Central memory CD8-positive, alpha-beta T cell (primary cell): ENCODE measurements around the gene NISCH.

Experiments
- ATAC-seq: fragments of 150-1000 bp; cut with Tn5 transposase; replicated peaks from 2 replicates; pipeline ENCODE4 v1.10.0; 2022; ENCODE audit warnings: mild to moderate bottlenecking, moderate FRiP score, moderate number of reproducible peaks; ENCODE audit not compliant: poor library complexity, severe bottlenecking; ENCODE audit errors: extremely low read depth
- DNase-seq, 2 donors: peaks; one replicate each; pipeline ENCODE4 v3.0.0; 2021; ENCODE audit warnings: low spot score in 2 of 2
- H3K27ac Mint-ChIP-seq: one replicate; pipeline ENCODE4 v1.8.0; 2022; ENCODE audit warnings: low read depth, mild to moderate bottlenecking, moderate library complexity, mixed read lengths
- H3K27me3 Mint-ChIP-seq: one replicate; pipeline ENCODE4 v1.8.0; 2022; ENCODE audit warnings: mixed read lengths
- H3K36me3 Mint-ChIP-seq: one replicate; pipeline ENCODE4 v1.8.0; 2022; ENCODE audit warnings: mild to moderate bottlenecking, moderate library complexity, mixed read lengths; ENCODE audit not compliant: insufficient read depth
- H3K4me1 Mint-ChIP-seq: one replicate; pipeline ENCODE4 v1.8.0; 2022; ENCODE audit warnings: mixed read lengths
- H3K4me3 Mint-ChIP-seq: one replicate; pipeline ENCODE4 v1.8.0; 2022; ENCODE audit warnings: mild to moderate bottlenecking, moderate library complexity, mixed read lengths
- H3K9me3 Mint-ChIP-seq: one replicate; pipeline ENCODE4 v1.8.0; 2022; ENCODE audit warnings: mixed read lengths

NISCH gene

DNA sequence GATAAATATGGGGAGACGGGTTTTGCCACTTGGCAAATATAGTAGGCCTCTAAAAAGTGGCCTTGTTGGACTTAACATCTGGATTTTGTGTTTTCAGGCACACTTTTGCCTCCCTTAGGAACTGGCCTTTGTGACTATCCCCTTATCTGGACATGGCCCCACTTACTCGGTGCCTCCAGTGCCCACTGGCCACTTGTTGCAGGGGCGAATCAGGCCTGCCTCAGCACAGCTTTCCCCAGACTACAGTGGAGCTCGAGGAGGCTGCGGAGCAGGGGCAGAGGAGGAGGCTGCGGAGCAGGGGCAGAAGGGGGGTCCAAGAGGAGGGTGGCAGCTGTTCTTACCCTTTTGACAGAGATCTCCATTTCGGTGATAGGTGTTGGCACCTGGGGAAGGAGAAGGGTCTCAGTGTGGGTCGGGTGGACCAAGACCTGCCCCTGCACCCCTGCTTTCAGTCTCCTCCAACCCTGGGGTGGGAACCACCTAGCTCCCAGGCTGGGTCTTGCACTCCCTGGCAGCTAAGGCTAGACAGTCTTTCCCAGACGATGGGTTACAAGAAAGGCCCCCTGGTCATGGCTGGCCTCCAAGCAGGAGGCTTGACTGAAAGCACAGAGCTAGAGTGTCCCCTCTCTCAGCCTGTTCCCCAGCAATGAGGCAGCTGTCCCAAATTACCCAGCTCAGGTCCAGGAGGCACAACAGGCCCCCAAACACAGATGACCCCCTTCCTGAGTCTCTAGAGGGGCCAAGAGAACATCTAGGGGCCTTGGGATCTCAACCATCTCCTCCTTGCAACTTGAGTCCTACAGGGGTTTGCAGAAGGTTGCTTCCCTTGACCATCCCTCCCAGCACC, 16.6 kb upstream of the NISCH start:
- no peak for ATAC-seq
- Mint-ChIP-seq H3K36me3 (no peaks in the 10 kb centered on the region), H3K27ac (no peak overlapping the region), H3K27me3 (no peaks in the 10 kb centered on the region), H3K4me3 (no peak overlapping the region), H3K9me3 (no peaks in the 10 kb centered on the region), H3K4me1 (no peaks in the 10 kb centered on the region)
- DNase-seq: no peak

DNA sequence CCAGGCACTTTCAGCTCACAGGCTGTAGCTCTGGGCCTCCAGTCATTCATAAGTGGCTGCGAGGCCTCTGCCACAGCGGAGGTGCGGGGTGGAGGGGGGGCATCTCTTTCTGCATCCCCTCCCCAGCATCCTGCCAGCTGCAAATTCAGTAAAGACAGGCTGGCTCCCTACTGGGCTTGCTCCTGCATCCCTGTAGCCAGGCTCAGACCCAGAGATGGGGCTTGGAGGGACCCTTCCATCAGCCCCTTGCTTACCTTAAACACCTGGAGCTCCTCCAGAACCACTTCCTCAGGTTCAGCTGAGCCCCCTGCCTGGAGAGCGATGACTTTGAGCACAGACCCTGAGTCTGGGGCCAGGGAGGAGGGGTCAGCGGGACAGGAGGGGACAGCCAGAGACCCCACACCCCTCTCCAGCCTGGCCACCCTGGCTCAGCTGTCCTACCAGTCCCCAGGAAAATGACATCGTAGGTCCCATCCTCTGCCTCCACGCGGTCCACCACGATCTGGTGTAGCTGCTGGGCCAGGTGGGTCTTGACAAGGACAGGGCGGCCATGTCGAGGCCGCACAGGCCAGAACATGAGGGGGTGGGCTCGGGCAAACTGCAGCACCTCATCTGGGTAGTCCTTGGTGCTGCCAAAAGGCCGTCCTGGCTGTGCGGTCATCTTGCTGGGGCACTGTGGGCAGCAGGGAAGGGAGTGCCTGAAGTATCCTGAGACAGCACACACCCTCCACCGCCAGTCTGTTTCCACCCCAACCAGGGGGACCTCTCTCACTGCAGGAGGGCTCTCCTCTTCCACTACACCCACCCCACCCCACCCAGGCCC, 15.8 kb upstream of the NISCH start:
- Mint-ChIP-seq H3K4me1 (no peaks in the 10 kb centered on the region), H3K36me3 (peaks cover 1% of the 10 kb centered on the region), H3K9me3 (no peaks in the 10 kb centered on the region)

DNA sequence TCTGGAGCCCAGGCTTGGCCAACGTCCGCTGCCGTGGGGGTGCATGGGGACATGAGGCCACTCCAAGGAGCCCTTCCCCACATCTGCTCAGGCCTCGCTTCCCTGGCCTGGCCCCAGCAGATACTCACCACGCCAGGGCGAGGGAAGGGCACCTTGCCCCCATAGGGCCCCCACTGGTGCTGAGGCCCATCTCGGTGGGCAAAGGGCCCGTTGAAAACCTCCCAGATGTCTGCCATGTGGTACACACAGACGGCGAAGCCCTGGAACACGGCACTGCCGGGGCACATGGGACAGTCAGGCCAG, 15.2 kb upstream of the NISCH start:
- no peaks in the 10 kb centered on the region for H3K9me3 Mint-ChIP-seq
- H3K4me3 Mint-ChIP-seq: no peak overlapping the region
- no peaks in the 10 kb centered on the region for H3K27me3 Mint-ChIP-seq
- ATAC-seq: no peak
- peaks cover 3% of the 10 kb centered on the region for H3K36me3 Mint-ChIP-seq
- H3K27ac Mint-ChIP-seq: no peak overlapping the region
- H3K4me1 Mint-ChIP-seq: no peaks in the 10 kb centered on the region
- no peak for DNase-seq

More for the DNA sequence above, 15.8 kb upstream of the NISCH start:
- no peak overlapping the region for H3K4me3 Mint-ChIP-seq
- DNase-seq (no peak), ATAC-seq (no peak)
- no peak overlapping the region for H3K27ac Mint-ChIP-seq
- no peaks in the 10 kb centered on the region for H3K27me3 Mint-ChIP-seq

GRCh38 chr3:52440671-52441070, 14.7 kb upstream of the NISCH start:
- ATAC-seq: no peak
- H3K27me3 Mint-ChIP-seq: no peaks in the 10 kb centered on the region
- H3K27ac Mint-ChIP-seq: no peak overlapping the region
- no peak for DNase-seq
- no peak overlapping the region for H3K4me3 Mint-ChIP-seq
- H3K36me3 Mint-ChIP-seq: peaks cover 3% of the 10 kb centered on the region
- no peaks in the 10 kb centered on the region for H3K9me3 Mint-ChIP-seq
- no peaks in the 10 kb centered on the region for H3K4me1 Mint-ChIP-seq

GRCh38 chr3:52441091-52441771, 14.2 kb upstream of the NISCH start:
- H3K9me3 Mint-ChIP-seq: no peaks in the 10 kb centered on the region
- ATAC-seq (no peak), DNase-seq (no peak)
- no peaks in the 10 kb centered on the region for H3K4me1 Mint-ChIP-seq
- H3K4me3 Mint-ChIP-seq: no peak overlapping the region
- no peak overlapping the region for H3K27ac Mint-ChIP-seq
- no peaks in the 10 kb centered on the region for H3K27me3 Mint-ChIP-seq
- H3K36me3 Mint-ChIP-seq: peaks cover 3% of the 10 kb centered on the region

DNA sequence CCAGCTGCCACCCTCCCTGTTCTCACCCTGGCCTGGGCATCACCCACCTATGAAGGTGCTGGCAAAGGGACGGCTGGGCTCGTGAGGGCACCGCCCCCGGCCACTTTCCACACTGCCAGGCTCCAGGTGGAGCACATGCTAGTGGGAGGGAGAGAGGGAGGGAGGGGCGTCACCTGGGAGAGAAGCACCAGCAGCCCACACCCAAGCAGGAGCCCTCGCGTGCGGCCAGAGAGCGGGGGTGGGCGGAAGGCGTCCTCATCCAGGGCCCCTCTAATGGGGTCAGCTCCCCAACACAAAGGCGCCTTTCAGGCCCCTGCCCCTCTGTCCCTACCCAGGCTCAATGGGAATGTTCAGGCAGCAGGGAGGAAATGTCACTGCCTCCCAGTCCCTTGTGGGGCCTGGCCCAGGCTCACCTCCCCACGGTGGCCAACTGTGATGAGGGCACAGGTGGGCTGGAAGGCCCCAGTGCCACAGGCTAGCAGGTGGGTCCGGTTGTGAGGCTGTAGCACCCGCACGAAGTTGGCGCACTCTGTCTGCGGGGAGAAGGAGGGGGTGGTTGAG, 13.6 kb upstream of the NISCH start:
- Mint-ChIP-seq H3K4me3 (no peak overlapping the region), H3K36me3 (peaks cover 3% of the 10 kb centered on the region), H3K9me3 (no peaks in the 10 kb centered on the region), H3K27me3 (no peaks in the 10 kb centered on the region), H3K4me1 (peaks cover under 1% of the 10 kb centered on the region), H3K27ac (no peak overlapping the region)
- DNase-seq: no peak
- ATAC-seq: no peak

GRCh38 chr3:52442409-52443267, 12.8 kb upstream of the NISCH start:
- H3K4me3 Mint-ChIP-seq: no peak overlapping the region
- no peaks in the 10 kb centered on the region for H3K9me3 Mint-ChIP-seq
- no peak overlapping the region for H3K27ac Mint-ChIP-seq
- H3K36me3 Mint-ChIP-seq: peaks cover 3% of the 10 kb centered on the region
- no peaks in the 10 kb centered on the region for H3K27me3 Mint-ChIP-seq
- no peak for DNase-seq
- ATAC-seq: no peak
- H3K4me1 Mint-ChIP-seq: peaks cover 6% of the 10 kb centered on the region

GRCh38 chr3:52443268-52443610, 12.2 kb upstream of the NISCH start:
- no peak for DNase-seq
- Mint-ChIP-seq H3K4me3 (no peak overlapping the region), H3K36me3 (peaks cover 3% of the 10 kb centered on the region), H3K9me3 (no peaks in the 10 kb centered on the region), H3K4me1 (peaks cover 6% of the 10 kb centered on the region), H3K27ac (no peak overlapping the region), H3K27me3 (no peaks in the 10 kb centered on the region)
- ATAC-seq: no peak

GRCh38 chr3:52443791-52444687, 11.4 kb upstream of the NISCH start:
- Mint-ChIP-seq H3K36me3 (peaks cover 3% of the 10 kb centered on the region), H3K27me3 (no peaks in the 10 kb centered on the region), H3K9me3 (no peaks in the 10 kb centered on the region), H3K4me1 (peaks cover 6% of the 10 kb centered on the region), H3K27ac (no peak overlapping the region), H3K4me3 (no peak overlapping the region)
- ATAC-seq (no peak), DNase-seq (no peak)

GRCh38 chr3:52444860-52445793, 10.3 kb upstream of the NISCH start, which contains the start of gene SEMA3G:
Gene SEMA3G (minus strand): TSS chr3:52445103. CDS start chr3:52445027, 76 bp downstream.
- DNase-seq (peak; percentile 53 to 58), ATAC-seq (peak; percentile 94)
- H3K36me3 Mint-ChIP-seq: peaks cover 3% of the 10 kb centered on the region
- no peaks in the 10 kb centered on the region for H3K9me3 Mint-ChIP-seq
- H3K27me3 Mint-ChIP-seq: no peaks in the 10 kb centered on the region
- H3K4me3 Mint-ChIP-seq: no peak within 1 kb of the TSS
- H3K27ac Mint-ChIP-seq: peak within 1 kb of the TSS; percentile 59
- peaks cover 6% of the 10 kb centered on the region for H3K4me1 Mint-ChIP-seq
